GM19372 (cell line): ENCODE measurements around the gene SLFN12L.
"Not testable (repeated sequence)": the region's sequence is repeated elsewhere in the genome, so short reads cannot be mapped to it uniquely, and the experiment has no call there.

Experiments used
- ATAC-seq: cut with Tn5 transposase; IDR thresholded peaks from one replicate; pipeline ENCODE4 v1.9.1; 2021; ENCODE audit warnings: mild to moderate bottlenecking, low read depth, moderate library complexity; ENCODE audit not compliant: unreplicated experiment

The SLFN12L gene

DNA sequence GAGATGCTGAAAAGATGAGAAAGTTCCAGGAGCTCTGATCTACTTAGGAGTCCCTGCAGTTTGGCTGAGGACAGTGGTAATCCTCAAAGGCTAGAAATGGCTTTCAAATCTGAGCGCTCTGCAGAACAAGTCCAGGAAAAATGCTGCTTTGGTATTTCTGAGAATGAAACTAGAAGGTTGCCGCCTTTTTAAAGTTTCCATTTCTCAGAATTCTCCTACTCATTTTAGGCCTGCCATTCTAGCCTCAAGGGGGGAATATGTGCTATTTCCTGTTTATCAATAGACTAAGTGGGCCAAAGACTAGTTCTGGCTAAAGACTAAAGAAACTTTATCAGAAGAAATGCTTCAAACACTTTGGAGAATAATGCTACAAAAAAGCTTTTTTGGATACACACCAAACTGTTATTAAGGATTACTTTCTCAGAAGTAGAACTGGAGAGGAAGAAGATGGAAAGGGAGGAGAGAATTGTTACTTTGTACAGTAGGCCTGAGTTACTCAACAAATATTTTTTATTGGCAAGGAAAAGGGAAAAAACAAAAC lies at the start of gene SLFN12L:
Gene SLFN12L (minus strand): TSS at position 78 of the 541 bp plus-strand sequence. CDS start 15,314 bp downstream, outside the sequence.
- ATAC-seq = no peak

DNA sequence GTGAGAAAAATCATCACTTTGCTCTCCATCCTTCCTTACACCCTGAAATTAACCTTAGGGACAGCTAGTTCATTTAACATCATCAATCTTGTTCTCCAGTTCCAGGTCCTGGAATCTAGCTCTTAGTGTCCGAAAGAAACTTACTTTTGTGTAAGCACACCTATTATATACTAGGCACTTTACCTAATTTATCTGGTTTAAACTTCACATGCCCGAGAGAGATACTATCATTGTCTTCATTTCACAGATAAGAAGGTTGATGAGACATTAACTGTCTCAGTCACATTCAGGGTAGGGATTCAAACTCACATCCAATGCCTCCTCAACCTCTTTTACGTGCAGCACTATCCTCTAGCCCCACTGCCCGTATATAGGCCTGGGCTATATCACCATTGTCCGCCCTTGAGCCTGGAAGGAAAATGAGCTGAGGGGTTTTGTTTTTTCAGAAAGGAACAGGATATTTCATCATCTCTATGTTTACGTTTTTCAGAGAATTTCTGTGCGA lies 49.1 kb upstream of the SLFN12L start:
- no peak for ATAC-seq

DNA sequence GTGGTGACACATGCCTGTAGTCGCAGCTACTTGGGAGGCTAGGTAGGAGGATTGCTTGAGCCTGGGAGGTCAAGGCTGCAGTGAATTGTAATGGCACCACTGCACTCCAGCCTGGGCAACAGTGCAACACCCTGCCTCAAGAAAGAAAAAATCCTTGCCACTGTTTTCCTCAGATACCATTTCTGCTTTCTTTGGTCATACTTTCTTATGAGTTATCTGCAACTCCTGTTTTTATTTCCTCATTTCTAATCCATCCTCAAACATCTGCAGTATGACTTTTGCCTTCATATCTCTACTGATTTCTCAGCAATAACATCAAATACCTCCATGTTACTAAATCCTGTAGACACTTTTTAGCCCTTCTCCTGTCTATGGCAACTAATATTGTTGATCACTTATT lies 46.6 kb upstream of the SLFN12L start:
- ATAC-seq = no peak

DNA sequence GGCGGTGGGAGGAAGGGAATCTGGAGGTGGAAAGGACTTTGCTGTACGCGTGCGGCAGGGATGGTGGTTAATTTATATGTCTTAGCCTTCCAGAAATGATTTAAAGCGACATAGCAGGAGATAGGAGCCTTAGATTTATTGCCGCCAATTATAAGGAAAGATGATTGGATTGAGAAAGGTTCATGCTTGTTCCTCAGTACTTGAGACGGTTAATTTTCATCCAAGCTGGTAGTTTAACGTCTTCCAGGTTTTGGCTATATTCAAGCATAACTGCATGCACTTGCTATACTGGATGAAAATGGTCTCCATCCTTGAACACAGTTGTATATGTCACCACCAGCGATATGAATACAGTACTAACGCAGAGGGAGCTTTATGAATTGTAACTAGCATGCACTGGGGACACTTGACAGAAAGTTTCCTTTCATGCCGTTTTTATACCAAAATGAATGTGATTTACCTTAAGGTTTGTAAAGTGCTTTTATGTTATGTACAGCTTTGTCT lies 41.5 kb upstream of the SLFN12L start:
- no peak for ATAC-seq

DNA sequence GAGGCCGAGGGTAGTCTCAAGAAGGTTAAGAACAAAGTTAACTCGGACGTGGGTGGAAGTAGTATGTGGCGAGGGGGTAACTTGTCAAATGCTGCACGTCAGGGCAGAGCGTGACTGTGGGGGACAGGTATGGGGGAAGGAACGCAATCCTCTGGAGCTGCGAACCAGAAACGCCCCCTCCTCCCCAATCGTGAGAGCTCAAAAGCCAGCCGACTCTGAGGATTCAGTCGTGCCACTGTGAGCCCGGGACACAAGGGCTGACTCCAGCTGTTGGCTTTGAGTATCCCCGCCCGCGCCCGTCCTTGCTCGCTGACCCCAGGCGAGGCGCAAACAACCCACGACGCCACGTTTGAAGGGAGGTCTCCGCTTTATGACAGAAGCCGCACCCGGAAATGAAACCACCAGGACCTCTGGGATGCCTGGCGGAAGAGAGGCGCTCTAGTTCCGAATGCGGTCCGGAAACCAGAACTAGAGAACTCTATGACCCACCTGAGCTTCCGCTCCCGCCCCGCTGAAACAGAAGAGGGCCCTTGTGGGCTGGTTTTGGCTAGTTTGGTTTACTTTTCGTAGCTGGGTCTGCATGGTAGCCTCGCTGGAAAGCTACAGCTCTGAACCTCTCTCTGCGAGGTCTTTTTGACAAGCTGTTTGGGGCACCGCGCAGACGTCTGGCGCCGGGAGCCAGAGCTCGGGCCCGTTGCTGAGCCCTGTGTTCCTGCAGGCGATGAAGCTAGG lies 40.9 kb upstream of the SLFN12L start, which contains the start of gene PEX12:
Gene PEX12 (minus strand): TSS at position 375 of the 732 bp plus-strand sequence. CDS start 550 bp downstream, outside the sequence.
- peak; percentile 82 for ATAC-seq

DNA sequence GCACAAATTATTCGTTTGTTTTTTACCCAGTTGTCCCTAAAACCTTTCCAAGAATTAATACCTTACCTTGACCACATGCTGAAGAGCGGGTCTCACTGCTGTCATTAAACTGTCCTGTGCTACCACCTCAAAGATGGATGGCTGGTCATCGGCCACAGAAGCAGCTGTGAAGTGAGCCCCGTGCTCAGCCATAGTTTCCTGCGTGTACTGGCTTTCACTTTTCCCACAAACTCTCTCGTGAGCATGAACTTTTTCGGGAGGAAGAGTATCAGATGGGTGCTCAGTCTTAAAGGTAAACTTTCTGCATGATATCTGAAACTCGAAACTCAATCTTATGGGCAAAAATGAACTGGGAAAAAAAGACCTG lies 40.3 kb upstream of the SLFN12L start:
- ATAC-seq = no peak

DNA sequence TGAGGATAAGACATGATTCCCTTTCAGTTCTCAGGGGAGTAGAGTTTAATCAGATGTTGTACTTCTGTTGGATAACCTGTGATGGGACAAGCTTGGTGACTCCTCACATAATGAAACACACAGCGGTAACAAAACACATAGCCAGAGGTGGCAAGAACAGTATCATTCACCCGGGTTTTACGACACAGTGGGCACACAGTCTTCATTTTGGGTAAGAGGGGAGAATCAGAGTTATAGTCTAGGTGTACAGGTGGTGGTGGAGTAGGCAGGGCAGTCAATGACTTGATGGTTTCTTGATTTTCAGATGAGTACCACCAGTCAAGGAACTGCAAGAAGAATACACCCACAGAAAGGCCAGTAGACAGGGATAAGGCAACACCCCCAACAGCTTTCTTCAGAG lies 38.3 kb upstream of the SLFN12L start:
- ATAC-seq = no peak

DNA sequence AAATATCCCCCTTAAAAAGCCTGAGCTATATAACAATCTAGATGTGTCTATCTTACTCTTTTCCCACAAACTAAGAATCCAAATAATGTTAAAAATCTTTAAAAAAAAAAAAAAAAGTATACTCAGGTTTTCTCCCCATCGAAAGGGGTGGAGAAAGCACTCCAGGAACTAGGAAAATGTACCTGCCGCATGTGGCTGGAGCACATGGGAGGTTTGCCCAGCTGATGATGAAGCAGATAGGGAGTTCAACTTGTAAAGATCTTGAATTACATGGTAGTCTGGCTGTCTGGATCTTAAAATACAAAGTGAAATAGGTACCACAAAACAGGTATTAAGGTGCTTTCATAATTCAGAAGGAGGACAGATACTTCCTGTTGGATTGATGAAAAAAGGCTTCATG lies 31.9 kb upstream of the SLFN12L start:
- ATAC-seq = no peak

DNA sequence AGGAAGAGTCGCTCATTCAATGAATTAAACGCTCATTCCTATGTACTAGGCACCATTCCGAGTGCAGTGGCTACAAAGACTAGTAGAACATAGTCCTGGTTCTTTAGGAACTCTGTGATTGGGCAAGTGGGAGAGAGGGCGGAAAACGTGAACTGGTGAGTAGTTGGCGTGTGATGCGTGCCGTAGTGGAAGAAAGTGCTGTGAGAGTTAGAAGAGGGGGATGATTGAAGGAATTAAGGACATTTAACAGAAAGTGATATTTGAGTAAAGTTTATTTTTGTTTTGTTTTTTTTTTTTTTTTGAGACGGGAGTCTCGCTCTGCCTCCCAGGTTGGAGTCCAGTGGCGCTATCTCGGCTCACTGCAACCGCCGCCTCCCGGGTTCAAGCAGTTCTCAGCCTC lies 31.1 kb upstream of the SLFN12L start:
- no peak for ATAC-seq

DNA sequence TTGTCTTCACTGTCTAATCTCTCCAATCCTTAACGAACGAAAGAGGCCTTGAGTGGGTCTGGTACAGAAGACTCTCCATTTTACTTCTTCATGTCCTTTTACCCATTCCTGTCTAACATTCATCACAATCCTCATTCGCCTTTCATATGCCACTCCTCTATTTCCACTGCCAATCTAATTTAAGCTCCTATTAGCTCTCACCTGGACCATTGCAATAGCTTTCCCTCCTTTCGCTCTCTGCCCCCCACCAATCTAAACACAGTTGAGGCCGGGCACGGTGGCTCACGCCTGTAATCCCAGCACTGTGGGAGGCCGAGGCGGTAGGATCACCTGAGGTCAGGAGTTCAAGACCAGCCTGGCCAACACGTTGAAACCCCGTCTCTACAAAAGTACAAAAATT lies 29.5 kb upstream of the SLFN12L start:
- ATAC-seq = no peak

DNA sequence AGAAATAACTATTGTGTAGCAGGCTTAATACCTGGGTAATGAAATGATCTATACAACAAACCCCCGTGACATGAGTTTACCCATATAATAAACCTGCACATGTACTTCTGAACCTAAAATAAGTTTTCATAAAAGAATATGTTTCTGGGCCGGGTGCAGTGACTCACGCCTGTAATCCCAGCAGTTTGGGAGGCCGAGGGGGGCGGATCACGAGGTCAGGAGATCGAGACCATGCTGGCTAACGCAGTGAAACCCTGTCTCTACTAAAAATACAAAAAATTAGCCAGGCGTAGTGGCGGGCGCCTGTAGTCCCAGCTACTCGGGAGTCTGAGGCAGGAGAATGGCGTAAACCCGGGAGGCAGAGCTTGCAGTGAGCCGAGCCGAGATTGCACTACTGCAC lies 25.7 kb upstream of the SLFN12L start:
- ATAC-seq = not testable (repeated sequence)

DNA sequence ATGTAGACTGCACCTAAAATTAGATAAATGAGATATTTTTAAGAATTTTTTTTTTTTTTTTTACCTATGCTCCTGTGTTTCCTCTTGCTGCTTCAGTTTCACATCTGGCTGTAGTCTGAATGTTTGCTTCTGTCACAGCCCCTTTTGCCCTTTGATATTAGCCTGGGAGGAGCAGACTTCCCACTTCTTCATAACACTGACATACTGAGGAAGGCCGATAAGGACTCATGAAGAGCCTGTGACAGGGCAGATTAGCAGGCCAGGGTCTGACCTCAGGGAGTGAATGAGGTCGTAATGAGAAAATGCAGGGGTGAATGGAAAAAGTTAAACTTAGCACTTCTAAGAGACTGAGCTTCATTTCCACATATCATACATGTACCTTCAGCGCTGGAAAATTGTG lies 23.2 kb upstream of the SLFN12L start, which contains the start of gene SLFN14:
Gene SLFN14 (minus strand): TSS at position 117 of the 400 bp plus-strand sequence. CDS start 2,757 bp downstream, outside the sequence.
- ATAC-seq = no peak

DNA sequence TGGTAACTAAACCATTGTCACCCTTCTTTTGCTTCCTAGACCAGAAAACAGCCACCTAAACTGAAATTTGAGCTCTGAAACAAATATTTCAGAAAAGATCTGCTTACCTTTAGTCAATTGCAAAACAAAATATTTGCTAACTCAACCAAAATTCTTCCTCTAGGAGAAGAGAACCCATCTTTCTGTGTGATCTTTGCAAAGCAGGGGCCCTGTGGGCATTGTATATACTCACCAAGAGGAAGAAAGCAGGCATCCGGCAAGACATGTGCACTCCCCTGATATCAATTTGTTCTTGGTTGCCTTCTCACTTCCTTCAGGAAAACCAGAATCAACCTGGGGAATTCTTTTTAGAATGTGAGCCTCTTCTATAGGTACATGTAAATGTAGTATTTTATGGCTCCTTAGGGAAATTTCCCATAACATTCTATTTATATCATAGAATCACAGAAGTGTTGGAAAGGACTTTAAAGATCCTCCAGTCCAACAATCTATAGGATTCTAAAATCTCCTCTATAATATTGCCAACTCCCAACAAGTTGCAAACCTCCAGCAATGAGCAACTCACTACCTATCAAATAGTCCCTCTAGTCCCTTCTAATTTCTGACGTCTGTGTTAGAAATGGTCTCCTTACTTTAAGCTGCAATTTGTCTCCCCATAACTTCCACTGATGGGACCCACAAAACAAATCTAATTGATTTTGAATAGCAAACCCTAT lies 22.2 kb upstream of the SLFN12L start:
- ATAC-seq = no peak

DNA sequence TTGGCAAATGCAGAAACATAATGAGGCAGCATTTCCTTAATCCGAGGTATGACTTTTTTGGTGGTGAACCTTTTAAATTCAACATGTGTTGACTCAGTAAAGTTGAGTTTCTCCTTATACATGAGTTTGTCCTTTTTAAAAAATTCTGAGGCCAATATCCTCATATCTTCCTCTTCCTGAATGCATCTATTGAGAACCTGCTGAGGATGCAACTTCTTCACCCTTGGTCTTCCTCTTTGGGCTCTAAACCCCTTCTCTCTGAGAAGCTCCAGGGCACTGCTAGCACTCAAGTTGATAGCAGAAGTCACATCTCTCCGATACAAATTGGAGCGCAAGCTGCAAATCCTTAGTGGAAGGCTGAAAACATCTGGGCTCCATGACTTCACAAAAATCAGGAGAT lies 19.9 kb upstream of the SLFN12L start:
- no peak for ATAC-seq

DNA sequence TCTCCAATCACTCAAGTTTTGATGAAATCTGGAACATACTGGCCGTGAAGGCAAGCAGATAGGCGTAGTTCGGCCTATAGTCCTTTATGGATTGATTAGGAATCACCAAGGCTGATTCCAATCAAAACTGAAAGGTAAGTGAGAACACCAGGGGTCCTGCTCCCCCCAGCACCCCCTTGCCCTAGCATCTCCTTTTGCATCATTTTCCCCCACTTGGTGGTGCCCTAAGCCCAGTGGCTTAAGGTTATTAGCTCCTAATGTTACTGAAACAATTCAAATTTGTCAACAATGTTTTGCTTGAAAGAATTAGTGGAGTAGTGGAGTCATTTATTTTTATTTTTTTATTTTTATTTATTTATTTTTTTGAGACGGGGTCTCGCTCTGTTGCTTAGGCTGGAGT lies 18.2 kb upstream of the SLFN12L start:
- no peak for ATAC-seq

DNA sequence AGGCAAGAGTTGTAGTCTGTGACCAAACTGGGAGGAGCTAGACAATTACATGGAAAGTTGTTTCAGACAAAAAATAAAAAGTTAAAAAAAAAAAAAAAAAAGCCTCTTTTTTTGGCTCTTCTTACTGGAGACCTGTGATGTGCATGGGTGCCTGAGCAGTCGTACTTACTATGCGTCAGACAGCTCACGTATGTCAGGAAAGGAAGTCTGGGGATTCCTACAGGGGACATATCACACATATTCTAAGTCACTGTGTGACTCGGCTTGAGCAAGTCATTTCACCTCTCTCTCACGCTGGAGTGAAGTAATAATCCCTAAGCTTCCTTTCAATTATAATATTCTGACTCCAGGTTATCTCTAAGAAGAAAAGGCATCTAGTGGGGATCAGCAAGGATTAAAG lies 17.2 kb upstream of the SLFN12L start:
- no peak for ATAC-seq

DNA sequence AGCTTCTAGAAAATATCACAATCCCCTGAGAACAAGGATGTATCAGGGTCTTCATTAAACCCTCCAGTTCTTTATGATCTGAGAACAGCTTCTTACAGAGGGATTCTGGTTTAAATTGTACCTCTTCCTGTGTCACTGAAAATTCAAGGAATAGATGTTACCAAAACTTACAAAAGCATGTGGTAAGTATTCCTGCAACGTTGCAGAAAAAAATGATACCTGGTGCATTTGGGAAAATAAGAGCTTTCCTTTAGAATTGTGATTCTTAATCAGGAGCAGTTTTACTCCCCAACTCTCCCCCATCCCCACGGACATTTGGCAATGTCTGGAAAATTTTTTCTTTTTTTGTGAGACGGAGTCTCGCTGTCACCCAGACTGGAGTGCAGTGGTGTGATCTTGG lies 15.8 kb upstream of the SLFN12L start:
- ATAC-seq = no peak

DNA sequence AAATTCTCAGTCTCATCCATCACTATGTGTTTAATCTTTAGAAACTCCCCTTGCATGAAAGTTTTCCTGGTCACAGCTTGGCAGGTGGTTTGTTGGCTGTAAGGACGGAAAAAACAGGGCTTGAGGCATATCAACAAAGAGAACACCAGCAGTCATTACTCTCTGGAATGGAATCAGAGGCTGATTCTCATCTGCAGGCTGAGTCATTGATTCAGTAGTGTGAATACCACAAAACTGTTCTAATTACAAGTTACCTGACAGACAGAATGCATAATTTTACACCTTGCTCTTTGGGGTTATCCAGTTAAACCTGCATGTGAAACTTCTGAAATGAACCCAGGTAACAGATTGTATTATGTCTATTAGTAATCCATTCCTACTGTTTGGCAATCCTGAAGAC lies 11.5 kb upstream of the SLFN12L start:
- no peak for ATAC-seq

DNA sequence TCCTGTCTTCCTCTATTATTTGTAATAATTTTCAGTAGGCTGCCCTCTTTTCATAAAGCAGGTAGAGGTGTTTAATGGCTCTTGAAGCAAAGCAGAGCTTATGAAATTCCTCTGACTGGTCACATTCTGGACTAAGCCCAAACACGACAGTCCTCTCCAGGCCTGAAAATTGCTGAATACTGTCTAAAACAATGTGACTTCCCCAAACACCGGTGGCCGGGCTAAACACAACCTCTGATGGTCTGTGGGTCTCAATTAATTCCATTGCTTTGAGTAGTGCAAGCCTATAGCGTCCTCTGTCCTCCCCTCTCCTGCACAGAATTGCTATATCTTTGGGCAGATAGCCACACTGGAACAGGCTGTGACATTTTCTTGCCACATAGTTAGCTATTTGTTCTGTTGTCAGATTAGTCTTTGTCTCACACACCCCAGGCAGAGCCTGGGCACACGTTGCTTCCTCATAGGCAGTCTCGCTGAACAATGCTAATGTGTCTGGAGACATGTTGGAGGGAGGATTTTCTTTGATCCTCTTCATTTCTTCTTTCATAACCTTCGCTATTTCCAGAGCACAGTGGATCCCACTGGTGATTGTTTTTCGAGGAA lies 10.8 kb upstream of the SLFN12L start:
- no peak for ATAC-seq

DNA sequence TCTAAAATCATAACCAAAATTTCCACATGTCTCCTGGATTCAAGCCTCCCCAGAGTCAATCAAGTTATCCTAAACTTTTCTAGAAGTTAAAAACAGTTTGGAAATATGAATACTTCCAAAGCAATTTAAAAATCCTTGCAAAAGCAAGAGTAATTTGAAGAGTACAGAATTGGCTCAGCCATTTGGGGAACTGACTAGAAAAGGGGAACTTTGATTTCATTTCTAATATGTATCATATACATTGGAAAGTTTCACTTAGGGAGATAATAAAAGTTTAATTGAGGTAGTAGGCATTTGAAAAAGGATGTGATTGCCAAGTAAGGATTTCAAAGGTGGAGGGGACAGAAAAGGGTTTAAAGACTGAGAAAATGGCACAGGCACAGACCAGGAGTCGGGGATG lies 9.0 kb upstream of the SLFN12L start:
- no peak for ATAC-seq

DNA sequence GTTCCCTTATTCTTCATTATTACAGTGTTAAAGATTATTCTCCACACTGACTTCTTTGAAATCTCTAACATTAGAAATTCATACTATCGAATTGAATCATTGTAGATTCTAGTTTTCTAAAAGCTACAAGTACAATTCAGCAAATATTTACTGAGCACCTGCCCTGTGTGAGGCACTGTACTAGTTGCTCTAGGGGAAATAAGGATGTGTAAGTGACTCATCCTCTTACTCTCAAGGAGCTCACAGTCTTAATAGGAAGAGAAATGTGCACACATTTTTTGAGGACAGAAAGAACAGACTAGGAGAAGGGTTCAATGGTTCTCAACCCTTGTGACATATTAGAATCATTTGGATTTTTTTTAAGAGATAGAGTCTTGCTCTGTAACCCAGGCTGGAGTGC lies 7.7 kb upstream of the SLFN12L start:
- ATAC-seq = no peak
